HepG2 (cell line): Measurements from ENCODE around the gene CABP2. TPM values are rescaled to one million over a fixed set of nuclear protein-coding genes. Genes with fewer than 3 reads are reported as not detected.

Source experiments
- ATAC-seq: fragments of 200-7000 bp; cut with Tn5 transposase; 3 replicates; pipeline ENCODE4 v1.9.1; 2020; ENCODE audit warnings: mild to moderate bottlenecking, moderate library complexity
- BruUV-seq: library from RNA; stranded (reverse); fragments of 400-500 nt; replicated peaks from 2 replicates; lab custom pipeline; 2021; lab: Mats Ljungman, UMichigan
- CTCF ChIA-PET: fragments of 300-600 bp; formaldehyde crosslinking; extraction: SDS; loops from one replicate; lab custom pipeline; 2021; ENCODE audit warnings: low total read pairs, inconsistent platforms, low intra/inter-chr PET ratio; lab: Yijun Ruan, JAX
- POLR2A ChIA-PET: fragments of 350-600 bp; sonication (Branson Sonifier 250); formaldehyde crosslinking; loops from one replicate; lab custom pipeline; 2020; ENCODE audit warnings: antibody characterized with exemption, inconsistent platforms; lab: Yijun Ruan, JAX
- DNase-seq: peaks from one replicate; pipeline ENCODE4 v3.0.0-alpha.2; 2015; ENCODE audit warnings: low spot score
- FAIRE-seq: peaks from 3 replicates; lab custom pipeline; 2011; peaks lifted over from hg19 to GRCh38; lab: Jason Lieb, UNC
- H2AFZ ChIP-seq: one replicate; pipeline ENCODE4 v1.6.1; 2011; ENCODE audit warnings: low read length, inconsistent platforms
- H3K27ac ChIP-seq: fragments of 300-600 bp; 3 replicates; pipeline ENCODE4 v1.8.0; 2011; ENCODE audit warnings: mixed run types, mild to moderate bottlenecking, mixed read lengths, low read length, inconsistent platforms; ENCODE audit not compliant: insufficient read depth; ENCODE audit errors: extremely low read length
- H3K27me3 ChIP-seq, 2 experiments: fragments of 200-600 bp in 1 of 2; 2 replicates in 1 of 2; 3 replicates in 1 of 2; pipeline versions ENCODE4 v1.6.0 to v1.8.0; 2011; ENCODE audit warnings: low read length in 2 of 2, mild to moderate bottlenecking in 2 of 2, moderate library complexity in 2 of 2, inconsistent platforms in 1 of 2; ENCODE audit not compliant: insufficient read depth in 2 of 2, control insufficient read depth in 1 of 2
- H3K36me3 ChIP-seq, 2 experiments: fragments of 200-600 bp in 1 of 2; replicated peaks in 1 of 2; 2 replicates in 1 of 2; 3 replicates in 1 of 2; pipeline versions ENCODE4 v1.5.1 to v1.8.0; 2011; ENCODE audit warnings: low read length in 2 of 2, inconsistent platforms in 1 of 2; ENCODE audit not compliant: insufficient read depth in 2 of 2, control insufficient read depth in 1 of 2
- H3K4me1 ChIP-seq: 2 replicates; pipeline ENCODE4 v1.5.1; 2012; ENCODE audit warnings: low read length, inconsistent platforms; ENCODE audit not compliant: insufficient read depth
- H3K4me2 ChIP-seq: 2 replicates; pipeline ENCODE4 v1.6.0; 2011; ENCODE audit warnings: low read depth, low read length, inconsistent platforms
- H3K4me3 ChIP-seq, 3 experiments: fragments of 200-600 bp in 1 of 3; sonication (generic), shearing (Covaris generic) in 1 of 3; replicated peaks in 1 of 3; 2 replicates each; pipeline ENCODE4 v1.5.1; 2011 to 2016; ENCODE audit warnings: low read length in 3 of 3, inconsistent platforms in 2 of 3, low read depth in 2 of 3, mild to moderate bottlenecking in 2 of 3, control low read depth in 1 of 3, mixed read lengths in 1 of 3; ENCODE audit not compliant: insufficient read depth in 1 of 3
- H3K79me2 ChIP-seq: one replicate; pipeline ENCODE4 v1.6.1; 2011; ENCODE audit warnings: low read length, inconsistent platforms; ENCODE audit not compliant: insufficient read depth
- H3K9ac ChIP-seq: 2 replicates; pipeline ENCODE4 v1.6.0; 2011; ENCODE audit warnings: mild to moderate bottlenecking, low read depth, low read length, inconsistent platforms; ENCODE audit not compliant: insufficient read depth
- H3K9me3 ChIP-seq: 2 replicates; pipeline ENCODE4 v1.5.1; 2012; ENCODE audit warnings: mild to moderate bottlenecking, low read length
- H4K20me1 ChIP-seq: 2 replicates; pipeline ENCODE4 v1.6.0; 2011; ENCODE audit warnings: inconsistent platforms, mild to moderate bottlenecking, low read length, moderate library complexity; ENCODE audit not compliant: insufficient read depth
- ARNT ChIP-seq: fragments of 450-650 bp; IDR thresholded peaks from 2 replicates; pipeline ENCODE4 v1.6.1; 2017
- MIER2 ChIP-seq: IDR thresholded peaks from 2 replicates; pipeline ENCODE4 v1.6.1; 2016; ENCODE audit warnings: missing biosample characterization, missing genetic modification reagents
- NFIB ChIP-seq: sonication (generic); formaldehyde crosslinking; IDR thresholded peaks from 2 replicates; pipeline ENCODE4 v1.9.0; 2021; ENCODE audit warnings: missing genetic modification reagents, mild to moderate bottlenecking, borderline replicate concordance
- THYN1 ChIP-seq: sonication (generic); formaldehyde crosslinking; IDR thresholded peaks from 2 replicates; pipeline ENCODE4 v1.8.1; 2023; ENCODE audit warnings: low read depth, mild to moderate bottlenecking, moderate library complexity, missing genetic modification reagents, borderline replicate concordance
- ZBTB42 ChIP-seq: sonication (generic); formaldehyde crosslinking; IDR thresholded peaks from 2 replicates; pipeline ENCODE4 v1.5.0; 2020; ENCODE audit warnings: mild to moderate bottlenecking, missing genetic modification reagents
- ZFP36 ChIP-seq: fragments of 150-350 bp; IDR thresholded peaks from 2 replicates; pipeline ENCODE4 v1.6.1; 2018; ENCODE audit warnings: borderline replicate concordance, low read length, low read depth; ENCODE audit not compliant: partially characterized antibody
- ZNF703 ChIP-seq: sonication (generic); formaldehyde crosslinking; IDR thresholded peaks from 2 replicates; pipeline ENCODE4 v1.5.1; 2020; ENCODE audit warnings: missing genetic modification reagents, mild to moderate bottlenecking, moderate library complexity, borderline replicate concordance
- WGBS: methylation state at CpG from one replicate; pipeline ENCODE4 v1.1.6; 2017; ENCODE audit warnings: low lambda C conversion rate; 5-methylcytosine and 5-hydroxymethylcytosine counted together
- in situ Hi-C: cut with HindIII; loops from 2 replicates; pipeline ENCODE4 v1.10.0; 2017; ENCODE audit warnings: low pct_unique_long_range_greater_than_20kb; ENCODE audit not compliant: extremely low pct_ligation_motif_present
- intact Hi-C: fragments of 100-400 bp; cut with micrococcal nuclease; formaldehyde crosslinking; loops from one replicate; pipeline ENCODE4 v1.10.0; 2022; ENCODE audit not compliant: unreplicated experiment
- polyA plus RNA-seq, 8 experiments: library from polyadenylated mRNA; depleted of rRNA in 3 of 8; stranded (reverse) in 7 of 8; unstranded in 1 of 8; fragments of >200 nt; fragmentation: Illumina TruSeq in 4 of 8; extraction: Trizol in 4 of 8; gene quantifications; 2 replicates each; pipeline versions ENCODE4 v1.2.1 to v1.2.3, GENCODE V29; 2011 to 2016; ENCODE audit warnings: low read depth in 4 of 8, missing spikeins in 1 of 8, mixed read lengths in 1 of 8; ENCODE audit not compliant: insufficient read depth in 1 of 8
- total RNA-seq, 5 experiments: library from RNA; depleted of rRNA; stranded (reverse); fragments of >200 nt; fragmentation: Illumina TruSeq; extraction: Trizol; gene quantifications; 2 replicates each; pipeline ENCODE4 v1.2.3, GENCODE V29; 2016; ENCODE audit warnings: low read depth in 1 of 5
- TF ChIP-seq, protein P1 (sequence below): sonication (generic); formaldehyde crosslinking; IDR thresholded peaks from 2 replicates; pipeline ENCODE4 v1.5.0; 2020; ENCODE audit warnings: missing genetic modification reagents
- TF ChIP-seq, protein P2 (sequence below): IDR thresholded peaks from 2 replicates; pipeline ENCODE4 v1.6.1; 2016; ENCODE audit warnings: mild to moderate bottlenecking, missing biosample characterization, missing genetic modification reagents

Gene CABP2
- total and polyA plus RNA-seq, 2 of the 13 experiments (the other 11 are each of a cell fraction or from before 2014, with no cell fraction given) = not detected

DNA sequence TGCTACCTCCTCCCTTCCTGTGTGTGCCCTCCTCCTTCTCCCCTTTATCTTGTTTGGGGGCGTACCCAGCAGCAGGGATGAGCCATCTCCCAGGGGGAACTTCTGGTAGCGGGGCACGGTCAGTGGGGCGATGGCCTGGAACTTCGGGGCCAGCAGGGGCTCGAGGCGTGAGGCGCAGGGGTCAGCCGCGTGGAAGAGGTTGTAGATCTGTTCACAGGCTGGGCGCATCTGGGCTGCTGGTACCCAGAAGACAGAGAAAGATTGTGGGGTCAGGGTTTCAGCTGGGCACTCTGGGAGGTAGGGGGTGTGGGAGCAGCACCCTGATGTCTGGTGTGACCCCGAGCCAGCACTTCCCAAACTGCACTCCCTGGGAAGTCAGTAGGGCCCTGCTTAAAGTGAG lies 27.1 kb downstream of the CABP2 start:
- no peak overlapping the region for H2AFZ ChIP-seq
- in situ Hi-C loops (no loop called here), intact Hi-C loops (no loop called here)
- H3K9me3 ChIP-seq = no peaks in the 10 kb centered on the region
- H3K27me3 ChIP-seq = no peaks in the 10 kb centered on the region
- no peaks in the 10 kb centered on the region for H4K20me1 ChIP-seq
- H3K9ac ChIP-seq = no peak overlapping the region
- no peak overlapping the region for H3K27ac ChIP-seq
- no peak for TF ChIP-seq ARNT
- TF ChIP-seq, protein P1, sequence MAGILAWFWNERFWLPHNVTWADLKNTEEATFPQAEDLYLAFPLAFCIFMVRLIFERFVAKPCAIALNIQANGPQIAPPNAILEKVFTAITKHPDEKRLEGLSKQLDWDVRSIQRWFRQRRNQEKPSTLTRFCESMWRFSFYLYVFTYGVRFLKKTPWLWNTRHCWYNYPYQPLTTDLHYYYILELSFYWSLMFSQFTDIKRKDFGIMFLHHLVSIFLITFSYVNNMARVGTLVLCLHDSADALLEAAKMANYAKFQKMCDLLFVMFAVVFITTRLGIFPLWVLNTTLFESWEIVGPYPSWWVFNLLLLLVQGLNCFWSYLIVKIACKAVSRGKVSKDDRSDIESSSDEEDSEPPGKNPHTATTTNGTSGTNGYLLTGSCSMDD (CRISPR knock-in tag) = no peak
- no peak for TF ChIP-seq ZFP36
- TF ChIP-seq NFIB = no peak
- no peak for TF ChIP-seq ZBTB42 (CRISPR knock-in tag)
- ChIA-PET CTCF (no interaction called here), POLR2A (no interaction called here)
- no TSS peak for BruUV-seq
- DNase-seq (no peak), FAIRE-seq (no peak), ATAC-seq (no peak)
- 98% methylated on average over 10 of the region's 12 CpGs for WGBS
- H3K4me3 ChIP-seq = no peak overlapping the region
- H3K79me2 ChIP-seq = no peaks in the 10 kb centered on the region
- H3K4me2 ChIP-seq = no peak overlapping the region
- peaks cover 1 to 3% of the 10 kb centered on the region in 2 experiments; a peak in 2 of 5 replicates for H3K36me3 ChIP-seq
- H3K4me1 ChIP-seq = no peaks in the 10 kb centered on the region

DNA sequence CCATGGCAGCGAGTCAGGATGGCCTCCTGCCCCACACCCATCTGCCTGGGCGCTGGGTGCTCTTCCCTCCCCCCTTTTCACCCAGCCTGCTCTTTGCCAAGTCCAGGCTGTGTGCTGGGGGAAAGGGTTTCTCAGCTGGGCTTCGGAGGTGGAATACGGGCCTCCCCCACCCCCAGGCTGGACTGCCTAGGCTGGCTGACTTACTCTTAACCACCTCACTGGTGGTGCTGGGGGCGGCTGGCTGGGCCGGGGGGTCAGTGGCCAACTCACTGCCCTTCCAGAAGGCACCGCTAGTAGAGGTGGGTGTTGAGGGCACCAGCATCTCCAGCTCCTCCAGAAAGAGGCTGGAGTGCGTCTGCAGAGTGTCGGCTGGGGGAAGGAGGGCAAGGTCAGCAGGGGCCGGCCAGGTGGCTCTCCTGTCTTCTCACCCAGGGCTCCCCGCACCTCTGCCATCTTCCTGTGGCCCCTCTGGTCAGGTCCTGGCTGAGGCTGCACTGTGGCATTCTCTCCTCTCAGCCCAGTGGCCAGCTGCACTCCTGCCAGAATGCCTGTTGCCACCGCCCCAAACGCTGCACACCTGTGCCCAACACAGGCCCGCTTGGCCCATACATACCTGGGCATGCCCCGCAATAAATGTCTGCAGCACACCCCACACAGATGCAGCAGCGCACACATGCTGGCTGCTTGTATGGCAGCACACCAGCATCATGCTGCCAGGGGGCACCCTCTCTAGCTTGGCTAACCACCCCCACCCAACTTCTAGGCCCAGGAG lies 27.8 kb downstream of the CABP2 start:
- 97% methylated on average over 11 of the region's 16 CpGs for WGBS
- Histone ChIP-seq H3K4me1 (no peaks in the 10 kb centered on the region), H3K9ac (no peak overlapping the region), H3K27ac (no peak overlapping the region), H2AFZ (no peak overlapping the region), H3K79me2 (no peaks in the 10 kb centered on the region), H3K4me3 (no peak overlapping the region), H3K9me3 (no peaks in the 10 kb centered on the region), H3K4me2 (no peak overlapping the region), H3K27me3 (no peaks in the 10 kb centered on the region), H3K36me3 (peaks cover 1 to 4% of the 10 kb centered on the region in 2 experiments; a peak in 3 of 5 replicates), H4K20me1 (no peaks in the 10 kb centered on the region)
- ChIA-PET POLR2A (no interaction called here), CTCF (no interaction called here)
- BruUV-seq = no TSS peak
- DNase-seq (no peak), ATAC-seq (no peak), FAIRE-seq (no peak)
- TF ChIP-seq, protein P2, sequence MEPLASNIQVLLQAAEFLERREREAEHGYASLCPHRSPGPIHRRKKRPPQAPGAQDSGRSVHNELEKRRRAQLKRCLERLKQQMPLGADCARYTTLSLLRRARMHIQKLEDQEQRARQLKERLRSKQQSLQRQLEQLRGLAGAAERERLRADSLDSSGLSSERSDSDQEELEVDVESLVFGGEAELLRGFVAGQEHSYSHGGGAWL (CRISPR knock-in tag) = no peak
- no peak for TF ChIP-seq ZNF703
- TF ChIP-seq MIER2 (CRISPR knock-in tag) = no peak
- TF ChIP-seq THYN1 (CRISPR knock-in tag) = no peak
- intact Hi-C loops (no loop called here), in situ Hi-C loops (no loop called here)
